ENCODE results near the gene QRFP.

QRFP gene

GRCh38 chr9:130936285-130937117, 39.9 kb upstream of the QRFP start:
- H3K79me2 ChIP-seq (ENCODE audit: low read length) = no peaks in the 10 kb centered on the region
- no peak overlapping the region for H3K27ac ChIP-seq (ENCODE audit: low read length)

GRCh38 chr9:130935648-130936271, 39.1 kb upstream of the QRFP start:
- Histone ChIP-seq H3K27ac (ENCODE audit: low read length) (no peak overlapping the region), H3K4me3 (ENCODE audit: low read length) (no peak overlapping the region)

More at GRCh38 chr9:130936285-130937117, 39.9 kb upstream of the QRFP start:
- Histone ChIP-seq H3K4me3 (ENCODE audit: low read length) (no peak overlapping the region), H3K9ac (ENCODE audit: low read length) (no peak overlapping the region), H3K9me2 (replicated peaks; ENCODE audit: insufficient read depth, low read length) (no peaks in the 10 kb centered on the region), H4K20me1 (ENCODE audit: insufficient read depth, low read length) (no peaks in the 10 kb centered on the region), H2AFZ (ENCODE audit: low read length) (no peak overlapping the region), H3K9me3 (replicated peaks; ENCODE audit: insufficient read depth, low read length) (no peaks in the 10 kb centered on the region), H3K36me3 (replicated peaks; ENCODE audit: insufficient read depth, low read length) (no peaks in the 10 kb centered on the region), H3F3A (ENCODE audit: insufficient read depth, low read length) (no peaks in the 10 kb centered on the region), H3K4me2 (ENCODE audit: low read depth, low read length) (no peak overlapping the region), H3K27me3 (replicated peaks; ENCODE audit: insufficient read depth, low read length) (peaks cover 92% of the 10 kb centered on the region), H3K4me1 (ENCODE audit: low read length) (no peaks in the 10 kb centered on the region)
- no peak for DNase-seq
- no peak for TF ChIP-seq EZH2 (optimal IDR thresholded peaks at IDR 0.05; ENCODE audit: low read depth, low read length)
- TF ChIP-seq CTCF (IDR thresholded peaks at IDR 0.05; ENCODE audit: low read length) = no peak
- no peak for TF ChIP-seq EZH2phosphoT487 (IDR thresholded peaks at IDR 0.05; ENCODE audit: low read length)

More at GRCh38 chr9:130935648-130936271, 39.1 kb upstream of the QRFP start:
- no peaks in the 10 kb centered on the region for H3F3A ChIP-seq (ENCODE audit: insufficient read depth, low read length)
- H3K9ac ChIP-seq (ENCODE audit: low read length) = no peak overlapping the region
- H3K9me3 ChIP-seq (replicated peaks; ENCODE audit: insufficient read depth, low read length) = no peaks in the 10 kb centered on the region
- H3K9me2 ChIP-seq (replicated peaks; ENCODE audit: insufficient read depth, low read length) = no peaks in the 10 kb centered on the region
- no peaks in the 10 kb centered on the region for H4K20me1 ChIP-seq (ENCODE audit: insufficient read depth, low read length)
- no peaks in the 10 kb centered on the region for H3K36me3 ChIP-seq (replicated peaks; ENCODE audit: insufficient read depth, low read length)
- H2AFZ ChIP-seq (ENCODE audit: low read length) = no peak overlapping the region
- no peaks in the 10 kb centered on the region for H3K4me1 ChIP-seq (ENCODE audit: low read length)
- no peaks in the 10 kb centered on the region for H3K79me2 ChIP-seq (ENCODE audit: low read length)
- DNase-seq = no peak
- H3K27me3 ChIP-seq (replicated peaks; ENCODE audit: insufficient read depth, low read length) = peaks cover 94% of the 10 kb centered on the region
- no peak for TF ChIP-seq CTCF (IDR thresholded peaks at IDR 0.05; ENCODE audit: low read length)
- TF ChIP-seq EZH2 (optimal IDR thresholded peaks at IDR 0.05; ENCODE audit: low read depth, low read length) = no peak
- no peak for TF ChIP-seq EZH2phosphoT487 (IDR thresholded peaks at IDR 0.05; ENCODE audit: low read length)
- no peak overlapping the region for H3K4me2 ChIP-seq (ENCODE audit: low read depth, low read length)
